T-helper 2 cell (primary cell): ENCODE data around the gene IGFL2.
"Not testable (repeated sequence)": the region's sequence is repeated elsewhere in the genome, so short reads cannot be mapped to it uniquely, and the experiment has no call there.

Experiments
- DNase-seq, 5 experiments: peaks; one replicate each; pipeline versions ENCODE4 v3.0.0 to v3.0.0-alpha.2; 2012 to 2022

Gene IGFL2

GRCh38 chr19:46191972-46192371, 43.9 kb downstream of the IGFL2 start:
- DNase-seq: no peak

- DNase-seq: peak in 1 of 5 experiments; percentile 51
These were observed 44.6 kb downstream of the IGFL2 start for GRCh38 chr19:46192626-46192991.

DNA sequence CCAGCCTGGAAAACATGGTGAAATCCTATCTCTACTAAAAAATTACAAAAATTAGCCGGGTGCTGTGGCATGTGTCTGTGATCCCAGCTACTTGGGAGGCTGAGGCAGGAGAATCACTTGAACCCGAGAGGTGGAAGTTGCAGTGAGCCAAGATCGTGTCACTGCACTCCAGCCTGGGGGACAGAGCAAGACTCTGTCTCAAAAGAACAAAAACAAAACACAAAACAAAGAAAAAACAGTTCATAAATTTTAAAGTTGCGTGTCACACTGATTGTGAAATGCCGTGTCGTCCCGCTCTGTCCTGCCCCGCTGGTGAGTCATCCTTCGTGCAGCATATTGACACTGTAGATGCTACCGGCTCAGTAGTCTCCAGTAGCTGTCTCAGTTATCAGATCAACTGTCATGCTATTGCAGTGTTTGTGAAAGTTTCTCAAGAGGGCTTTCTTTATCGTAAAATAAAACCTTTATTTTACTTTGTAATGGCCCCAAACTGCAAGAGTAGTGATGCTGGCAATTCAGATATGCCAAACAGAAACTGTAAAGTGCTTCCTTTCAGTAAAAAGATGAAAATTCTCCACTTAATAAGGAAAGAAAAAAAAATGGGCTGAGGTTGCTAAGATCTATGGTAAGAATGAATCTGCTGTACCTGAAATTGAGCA, 45.1 kb downstream of the IGFL2 start:
- peak in 2 of 5 experiments; percentile 6 to 90 for DNase-seq

- peak in 1 of 5 experiments; percentile 52 for DNase-seq
These were observed 45.6 kb downstream of the IGFL2 start for GRCh38 chr19:46193678-46194077.

DNA sequence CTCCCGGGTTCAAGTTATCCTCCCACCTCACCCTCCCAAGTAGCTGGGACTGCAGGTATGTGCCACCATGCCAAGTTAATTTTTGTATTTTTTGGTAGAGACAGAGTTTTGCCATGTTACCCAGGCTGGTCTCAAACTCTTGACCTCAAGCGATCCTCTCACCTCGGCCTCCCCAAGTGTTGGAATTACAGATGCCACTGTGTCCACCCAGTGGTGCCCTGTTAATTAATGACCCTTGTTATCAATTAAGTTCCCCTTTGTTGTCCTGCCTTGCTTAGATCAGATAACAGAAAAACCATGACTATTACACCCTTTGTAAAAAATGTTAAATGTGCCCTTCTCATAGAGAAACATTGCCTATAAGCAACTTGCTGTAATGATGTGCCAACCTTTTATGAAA, 47.1 kb downstream of the IGFL2 start:
- no peak for DNase-seq

GRCh38 chr19:46195919-46196318, 47.9 kb downstream of the IGFL2 start:
- not testable (repeated sequence) for DNase-seq

- no peak for DNase-seq
These were observed 48.5 kb downstream of the IGFL2 start for GRCh38 chr19:46196410-46197124.

DNA sequence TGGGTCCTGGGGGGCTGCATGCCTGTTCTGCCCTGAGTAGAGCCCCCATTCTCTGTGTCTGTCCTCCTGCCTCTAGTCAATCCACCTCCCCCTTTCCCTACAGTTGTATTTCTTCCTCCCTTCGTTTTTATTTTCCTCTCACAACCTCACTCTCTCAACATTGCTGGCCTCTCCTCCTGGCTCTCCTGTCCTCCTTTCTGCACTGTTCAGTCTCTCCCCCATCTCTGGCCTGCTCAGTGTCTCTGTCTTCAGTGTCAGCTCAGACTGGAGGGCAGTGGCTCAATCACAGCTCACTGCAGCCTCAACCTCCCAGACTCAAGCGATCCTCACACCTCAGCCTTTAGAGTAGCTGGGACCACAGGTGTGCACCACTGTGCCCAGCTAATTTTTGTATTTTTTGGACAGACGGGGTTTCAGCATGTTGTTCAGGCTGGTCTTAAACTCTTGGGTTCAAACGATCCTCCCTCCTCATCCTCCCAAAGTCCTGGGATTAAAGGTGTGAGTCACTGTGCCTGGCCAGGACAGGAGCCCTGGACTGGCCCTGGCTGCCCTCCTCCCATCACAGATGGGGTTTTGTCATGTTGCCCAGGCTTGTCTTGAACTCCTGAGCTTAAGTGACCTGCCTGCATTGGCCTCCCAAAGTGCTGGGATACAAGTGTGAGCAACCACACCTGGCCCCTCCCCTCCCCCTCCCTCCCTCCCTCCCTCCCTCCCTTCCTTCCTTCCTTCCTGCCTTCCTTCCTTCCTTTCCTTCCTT, 49.5 kb downstream of the IGFL2 start:
- DNase-seq: no peak

GRCh38 chr19:46198756-46199155, 50.7 kb downstream of the IGFL2 start:
- DNase-seq: no peak

GRCh38 chr19:46201454-46202310, 53.6 kb downstream of the IGFL2 start:
- DNase-seq: no peak

DNA sequence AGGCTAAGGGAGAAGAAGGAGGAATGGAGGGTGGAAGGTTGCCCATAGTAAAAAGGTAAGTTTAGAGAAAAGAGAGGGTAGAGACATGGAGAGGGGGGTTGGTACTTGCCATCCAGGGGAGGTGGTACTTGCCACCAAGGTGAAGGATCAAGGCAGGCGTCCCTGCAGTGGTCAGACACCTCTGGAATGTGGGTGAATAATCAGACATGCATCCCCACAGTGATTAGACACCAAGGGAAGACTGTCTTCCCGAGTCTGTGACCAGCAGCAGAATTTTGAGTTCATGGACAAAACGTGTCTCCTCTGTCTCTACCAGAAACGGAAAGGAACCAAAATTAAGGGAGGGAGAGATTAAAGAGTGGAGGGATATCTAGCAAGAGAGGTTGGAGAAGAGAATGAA, 54.4 kb downstream of the IGFL2 start:
- DNase-seq: no peak

- no peak for DNase-seq
These were observed 55.1 kb downstream of the IGFL2 start for GRCh38 chr19:46202872-46203860.

GRCh38 chr19:46204008-46204407, 56.0 kb downstream of the IGFL2 start:
- no peak for DNase-seq

DNA sequence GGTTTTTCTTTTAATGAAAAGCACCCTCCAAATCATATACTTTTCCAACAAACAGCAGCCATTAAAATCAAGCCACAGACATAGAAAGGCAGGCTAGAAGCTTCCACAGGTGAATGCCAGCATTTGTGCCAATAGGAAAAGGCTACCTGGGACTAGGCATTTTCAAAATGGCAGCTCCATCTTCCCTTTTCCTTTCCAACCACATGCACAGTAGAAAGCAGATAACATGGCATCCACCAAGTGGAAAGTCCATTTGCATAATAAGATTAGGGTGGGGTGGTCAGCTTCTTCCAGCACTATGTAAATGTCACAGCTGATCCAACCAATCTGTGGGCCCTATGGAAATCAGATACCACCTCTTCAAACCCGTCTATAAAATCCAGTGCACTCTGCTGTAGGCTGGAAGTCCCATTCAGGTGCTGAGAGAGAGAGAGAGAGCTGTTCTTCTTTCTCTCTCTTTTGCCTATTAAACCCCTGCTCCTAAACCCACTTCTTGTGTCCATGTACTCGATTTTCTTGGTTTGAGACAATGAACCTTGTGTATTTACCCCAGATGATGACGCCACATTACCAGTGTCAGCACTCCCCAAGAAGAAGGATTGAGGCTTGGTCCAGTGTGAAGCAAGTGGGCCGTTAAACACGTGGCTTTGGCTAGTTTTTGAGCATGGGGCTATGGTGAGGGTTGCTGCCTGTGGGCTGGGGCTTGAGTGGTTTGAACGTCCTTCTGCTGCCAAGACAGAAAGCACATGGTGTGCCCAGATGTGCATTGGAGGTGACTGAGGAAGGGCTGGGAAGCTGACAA, 57.3 kb downstream of the IGFL2 start:
- DNase-seq: no peak

- no peak for DNase-seq
These were observed 58.1 kb downstream of the IGFL2 start for GRCh38 chr19:46206176-46206575.

DNA sequence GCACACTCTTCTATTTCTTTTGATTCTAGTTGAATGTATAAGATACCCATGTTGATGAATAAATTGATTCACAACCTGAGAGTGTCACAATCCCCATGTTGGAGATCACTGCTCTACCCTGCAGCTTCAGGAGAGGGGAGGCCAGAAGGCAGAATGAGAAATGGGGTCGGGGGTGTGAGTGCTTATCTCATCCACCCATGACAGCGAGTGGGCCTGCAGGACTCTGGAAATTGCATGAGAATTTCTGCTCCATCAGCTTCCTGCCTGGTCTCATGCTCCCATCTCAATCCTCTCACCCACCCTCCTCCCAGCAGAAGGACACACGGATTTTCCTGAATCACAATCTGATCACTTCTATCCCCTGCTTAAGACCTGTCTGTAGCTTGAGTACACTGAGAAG, 58.6 kb downstream of the IGFL2 start:
- no peak for DNase-seq

DNA sequence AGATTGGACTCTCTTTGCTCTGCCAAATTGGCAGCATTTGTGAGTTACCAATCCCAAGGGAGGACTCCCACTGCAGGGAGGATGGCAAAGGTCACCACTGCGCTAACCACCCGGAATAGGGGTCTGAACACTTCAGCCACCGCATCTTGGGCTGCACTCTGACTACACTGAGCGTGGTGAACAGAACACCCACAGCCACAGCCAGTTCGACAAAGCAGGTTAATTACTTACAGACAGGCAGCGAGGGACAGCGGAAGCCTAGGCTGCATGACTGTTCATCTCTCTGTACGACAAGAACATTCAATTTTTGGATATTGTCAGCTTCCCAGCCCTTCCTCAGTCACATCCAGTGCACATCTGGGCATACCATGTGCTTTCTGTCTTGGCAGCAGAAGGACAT, 59.8 kb downstream of the IGFL2 start:
- not testable (repeated sequence) for DNase-seq

DNA sequence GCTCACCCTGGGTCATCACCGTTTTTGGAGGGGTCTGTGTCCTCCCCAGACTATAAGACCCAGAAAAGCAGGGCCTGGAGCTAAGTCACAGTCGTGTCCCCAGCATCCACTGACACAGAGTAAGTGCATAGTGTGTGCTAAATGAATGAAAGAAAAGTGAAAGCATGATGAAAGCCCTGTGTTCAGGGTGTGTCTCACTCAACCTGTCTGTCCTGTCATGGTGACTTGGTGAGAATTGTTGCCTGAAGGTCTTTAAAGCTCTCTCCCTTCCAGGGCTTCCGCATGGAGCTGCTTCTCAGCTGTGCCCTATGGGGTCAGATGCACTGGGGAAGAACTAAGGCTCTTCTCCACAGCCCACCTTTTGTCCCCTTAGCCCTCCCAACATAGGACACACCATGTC, 61.0 kb downstream of the IGFL2 start:
- DNase-seq: peak in 1 of 5 experiments; percentile 9

- DNase-seq: no peak
These were observed 61.4 kb downstream of the IGFL2 start for GRCh38 chr19:46209472-46209871.

GRCh38 chr19:46210669-46211068, 62.6 kb downstream of the IGFL2 start:
- DNase-seq: no peak
